CD1c-positive myeloid dendritic cell (primary cell): Measurements from ENCODE around the gene ESPL1.

Experiments
- DNase-seq: peaks from one replicate; pipeline ENCODE4 v3.0.0-alpha.2; 2016; ENCODE audit errors: extremely low spot score

Gene ESPL1

DNA sequence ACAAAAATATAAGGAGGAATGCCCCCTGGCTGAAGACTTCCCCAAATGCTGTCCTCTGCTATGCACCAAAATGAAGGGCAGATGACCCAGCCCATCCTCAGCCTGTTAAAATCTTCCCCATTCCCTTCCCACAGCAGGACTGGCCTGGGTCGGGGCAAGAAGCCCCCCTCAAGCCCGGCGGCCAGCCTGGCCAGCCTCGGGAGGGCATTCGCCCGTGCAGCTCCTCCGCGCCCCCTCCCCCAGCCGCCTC, 36.5 kb upstream of the ESPL1 start:
- no peak for DNase-seq

DNA sequence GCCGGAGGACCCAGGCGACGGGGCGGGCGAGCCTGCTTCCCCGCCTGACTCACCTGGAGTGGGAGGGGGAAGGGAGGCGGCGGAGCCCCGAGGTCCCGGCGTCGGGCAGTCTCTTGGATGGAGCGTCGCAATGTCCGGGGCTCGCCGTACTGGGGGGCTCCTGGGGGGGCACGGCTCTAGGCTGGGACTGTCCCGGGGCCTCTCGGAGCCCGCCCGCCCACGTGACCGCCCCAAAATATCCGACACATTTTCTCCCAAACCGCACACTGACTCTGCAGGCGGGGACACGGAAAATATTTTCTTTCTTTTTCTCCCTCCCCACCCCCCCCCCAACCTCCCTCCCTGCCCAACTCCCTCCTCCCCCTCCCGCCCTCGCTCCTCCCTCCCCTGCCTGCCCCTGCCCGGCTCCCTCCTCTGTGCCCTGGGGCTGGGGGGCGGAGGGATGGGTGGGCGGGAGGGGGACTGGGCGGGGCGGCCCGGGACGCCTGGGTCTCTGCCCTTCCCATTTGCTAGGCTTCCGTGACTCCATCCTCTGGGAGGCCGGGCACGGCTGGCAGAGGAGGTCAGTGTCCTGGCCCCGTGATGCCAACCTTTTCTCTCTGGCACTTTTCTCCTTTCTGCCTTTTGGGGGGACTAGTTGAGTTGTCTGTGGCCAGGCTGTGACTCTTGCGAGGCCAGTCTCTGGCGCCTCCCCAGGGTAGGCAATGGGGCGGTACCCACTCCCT, 36.0 kb upstream of the ESPL1 start, which contains the start of gene RARG:
Gene RARG, minus strand, starts transcription at position 289 of the 725 bp plus-strand sequence. CDS start 4,664 bp downstream, outside the sequence.
- DNase-seq = peak; percentile 21

DNA sequence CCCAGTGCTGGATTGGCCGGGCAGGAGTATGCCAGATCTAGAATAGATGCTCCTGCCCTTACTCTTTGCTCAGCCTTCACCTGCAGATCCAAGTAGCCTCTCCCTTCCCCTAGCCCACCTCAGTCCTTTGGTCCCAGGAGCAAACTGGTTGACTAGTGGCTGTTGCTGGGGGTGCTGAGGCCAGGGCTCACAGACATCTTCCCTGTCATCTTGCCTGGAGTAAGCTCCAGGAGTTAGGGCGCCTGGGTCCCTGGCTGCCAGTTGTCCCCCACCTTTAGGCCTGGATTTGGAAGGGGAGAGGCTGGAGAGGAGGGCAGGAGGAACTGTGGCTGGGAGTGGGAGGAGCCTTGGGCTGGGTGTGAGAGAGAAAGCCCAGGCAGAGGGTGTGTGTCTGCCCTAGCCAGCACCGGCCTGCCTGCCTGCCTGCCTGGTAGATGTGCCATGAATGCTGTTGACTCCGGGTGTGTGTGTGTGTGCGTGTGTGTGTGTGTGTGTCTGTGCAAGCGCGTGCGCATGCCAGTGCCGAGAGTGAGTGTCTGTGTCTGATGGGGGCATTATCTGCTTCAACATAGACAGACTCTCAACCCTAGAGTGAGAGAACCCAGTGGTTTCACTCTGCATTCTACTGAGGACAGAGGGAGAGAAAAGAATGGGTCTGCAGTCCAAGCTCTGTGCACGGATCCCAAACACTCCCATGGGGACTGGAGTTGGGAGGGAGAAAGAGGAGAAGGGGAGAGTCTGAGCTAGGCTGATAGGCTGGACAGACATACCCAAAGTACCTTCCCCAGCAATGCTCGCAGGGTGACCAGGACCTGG, 35.2 kb upstream of the ESPL1 start:
- DNase-seq = peak; percentile 43

DNA sequence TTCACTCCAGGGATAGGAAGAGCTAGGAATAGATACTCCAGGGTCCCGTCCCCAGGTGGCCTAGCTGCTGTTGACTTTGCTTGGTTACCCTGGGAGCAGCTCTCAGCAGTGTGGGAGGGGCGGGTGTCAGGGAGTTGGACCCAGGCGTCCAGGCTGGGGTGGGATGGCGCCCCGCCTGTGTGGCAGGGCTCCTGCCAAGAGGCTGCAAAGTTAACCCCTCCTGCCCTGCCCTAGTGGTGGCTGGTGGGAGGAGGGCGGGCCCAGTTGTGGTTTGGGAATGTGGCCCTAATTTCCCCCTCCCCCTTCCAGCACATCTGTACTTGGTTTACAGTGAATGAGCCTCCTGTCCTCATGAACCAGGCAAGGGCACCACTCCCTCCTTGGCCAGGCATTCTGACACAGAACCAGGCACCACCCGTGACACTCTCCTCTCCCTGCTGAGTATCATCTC, 34.4 kb upstream of the ESPL1 start:
- DNase-seq = no peak

DNA sequence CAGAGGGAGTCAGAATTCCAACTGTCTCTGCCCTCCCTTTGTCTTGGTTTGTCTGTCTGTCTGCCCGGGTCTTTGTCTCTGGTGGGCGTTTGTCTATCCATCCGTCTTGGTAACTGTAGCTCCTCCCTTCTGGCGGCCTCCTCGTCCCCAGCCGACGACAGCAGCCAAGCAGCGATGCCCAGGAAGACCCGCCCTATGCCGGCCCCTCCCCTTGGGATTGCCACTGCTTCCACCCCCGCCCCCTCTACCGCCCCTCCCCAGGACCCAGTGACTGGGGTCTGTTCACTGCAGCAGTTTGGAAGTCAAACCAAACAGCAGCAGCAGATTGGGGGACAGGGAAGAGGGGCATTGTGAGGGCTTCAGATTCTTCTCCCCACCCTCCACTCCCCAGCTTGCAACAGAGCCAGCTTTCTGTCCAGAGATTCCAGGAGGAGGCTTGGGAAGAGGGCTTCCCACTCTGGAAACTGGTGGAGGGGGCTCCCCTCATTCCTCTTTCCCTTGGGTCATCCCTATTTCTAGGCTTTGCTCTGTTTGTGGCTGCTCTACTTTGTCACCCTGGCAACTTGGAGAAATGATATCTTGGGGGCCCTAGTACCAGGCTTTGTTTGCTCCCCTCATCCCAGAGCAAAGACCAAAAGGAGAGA, 33.7 kb upstream of the ESPL1 start:
- no peak for DNase-seq

DNA sequence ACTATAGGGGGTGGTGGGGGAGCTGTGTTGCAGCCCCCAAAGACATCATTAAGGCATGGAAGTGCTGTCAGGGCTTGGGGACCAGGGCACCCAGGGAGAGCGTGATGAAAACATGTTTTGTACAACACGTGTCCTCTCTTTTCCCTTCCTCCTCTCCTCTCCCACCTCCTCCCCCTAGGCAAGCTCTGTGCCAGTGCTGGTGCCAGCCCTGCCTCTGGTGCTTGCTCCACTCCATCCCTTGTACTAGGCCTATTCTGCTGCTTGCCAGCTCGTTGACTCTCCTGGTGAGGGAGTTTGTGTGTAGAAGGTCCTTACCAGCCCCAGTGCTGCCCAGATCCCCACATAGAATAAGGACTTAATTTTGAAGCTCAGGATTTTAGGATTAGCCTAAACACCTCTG, 32.9 kb upstream of the ESPL1 start:
- DNase-seq = no peak

DNA sequence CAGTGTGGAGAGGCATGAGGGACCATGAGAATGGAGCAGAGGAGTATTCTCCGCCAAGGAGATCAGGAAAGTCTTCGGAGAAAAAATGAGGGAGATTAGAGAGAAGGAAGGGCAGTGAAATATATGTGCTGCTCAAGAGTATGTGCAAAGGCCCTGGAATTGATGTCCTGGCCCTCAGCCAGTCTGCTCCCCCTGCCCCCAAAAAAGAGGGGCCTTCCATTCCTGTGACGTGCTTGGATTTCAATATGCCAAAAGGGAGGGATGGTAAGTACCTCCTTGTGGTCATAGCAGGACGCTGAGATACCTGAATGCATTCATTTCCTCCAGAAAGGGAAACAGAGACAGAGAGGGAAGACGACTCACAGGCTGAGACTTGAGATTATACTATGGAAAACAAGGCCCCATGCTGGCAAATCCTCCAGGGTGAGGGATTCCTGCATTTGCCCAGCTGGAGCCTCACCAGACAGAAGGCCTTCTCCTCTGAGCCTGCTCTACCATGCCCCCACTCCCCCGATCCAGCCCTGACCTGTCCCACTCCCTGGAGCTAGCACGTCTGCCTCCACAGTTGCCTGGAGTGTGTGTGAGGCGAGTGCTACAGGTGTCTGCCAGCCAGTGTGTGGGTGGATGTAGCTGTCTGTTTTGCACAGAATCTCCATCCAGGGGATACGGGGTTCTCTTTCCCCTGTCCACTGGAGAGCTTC, 32.2 kb upstream of the ESPL1 start:
- no peak for DNase-seq

DNA sequence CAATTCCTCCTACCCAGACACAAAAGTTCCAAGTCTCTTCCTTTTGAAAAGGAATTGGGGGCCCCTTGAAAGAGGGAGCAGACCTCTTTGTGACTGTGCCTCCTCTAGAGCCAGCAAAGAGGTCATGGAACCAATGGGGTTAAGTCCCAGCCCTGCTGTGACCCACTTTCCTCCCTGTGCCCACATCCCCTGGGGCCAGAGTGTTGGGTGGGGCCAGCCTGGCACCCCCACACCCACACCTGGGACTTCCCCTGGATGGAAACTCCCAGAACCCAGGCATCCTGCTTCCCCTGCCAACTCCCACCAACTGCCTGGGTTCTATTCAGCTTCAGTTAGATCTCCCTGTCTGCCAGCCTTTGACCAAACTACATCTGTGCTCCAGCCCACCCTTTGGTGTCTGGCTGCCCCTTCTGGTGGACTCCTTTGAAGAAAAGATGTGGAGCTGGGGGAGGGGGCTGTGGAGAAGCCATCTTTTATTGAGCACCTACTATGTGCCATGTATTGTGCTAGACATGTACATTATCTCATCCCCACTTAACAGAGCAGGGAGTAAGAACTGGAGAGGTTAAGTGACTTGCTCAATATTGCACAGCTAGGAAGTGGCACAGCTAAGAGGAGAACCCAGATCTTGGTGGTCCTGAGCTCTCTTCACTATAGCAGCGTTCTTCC, 31.5 kb upstream of the ESPL1 start:
- DNase-seq = no peak

DNA sequence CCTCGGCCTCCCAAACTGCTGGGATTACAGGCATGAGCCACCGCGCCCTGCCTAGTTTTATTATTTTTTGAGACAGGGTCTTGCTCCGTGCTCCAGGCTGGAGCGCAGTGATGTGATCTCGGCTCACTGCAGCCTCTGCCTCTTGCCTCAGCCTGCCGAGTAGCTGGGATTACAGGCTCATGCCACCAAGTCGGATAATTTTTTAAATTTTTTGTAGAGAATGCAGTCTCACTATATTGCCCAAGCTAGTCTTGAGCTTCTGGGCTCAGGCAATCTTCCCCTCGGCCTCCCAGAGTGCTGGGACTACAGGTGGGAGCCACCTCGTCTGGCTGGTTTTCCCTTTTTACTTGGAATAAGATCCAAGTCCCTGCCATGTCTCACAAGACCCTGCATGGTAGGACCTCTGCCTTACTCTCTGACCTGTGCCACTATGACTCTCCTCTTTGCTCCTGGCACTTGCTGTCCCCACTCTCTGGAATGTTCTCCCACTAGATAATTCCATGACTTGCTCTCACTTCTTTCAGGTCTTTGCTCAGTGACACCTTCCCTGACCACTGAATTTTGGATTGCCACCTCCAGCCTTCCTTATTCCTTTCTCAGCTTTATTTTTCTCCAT, 28.3 kb upstream of the ESPL1 start:
- DNase-seq = no peak

DNA sequence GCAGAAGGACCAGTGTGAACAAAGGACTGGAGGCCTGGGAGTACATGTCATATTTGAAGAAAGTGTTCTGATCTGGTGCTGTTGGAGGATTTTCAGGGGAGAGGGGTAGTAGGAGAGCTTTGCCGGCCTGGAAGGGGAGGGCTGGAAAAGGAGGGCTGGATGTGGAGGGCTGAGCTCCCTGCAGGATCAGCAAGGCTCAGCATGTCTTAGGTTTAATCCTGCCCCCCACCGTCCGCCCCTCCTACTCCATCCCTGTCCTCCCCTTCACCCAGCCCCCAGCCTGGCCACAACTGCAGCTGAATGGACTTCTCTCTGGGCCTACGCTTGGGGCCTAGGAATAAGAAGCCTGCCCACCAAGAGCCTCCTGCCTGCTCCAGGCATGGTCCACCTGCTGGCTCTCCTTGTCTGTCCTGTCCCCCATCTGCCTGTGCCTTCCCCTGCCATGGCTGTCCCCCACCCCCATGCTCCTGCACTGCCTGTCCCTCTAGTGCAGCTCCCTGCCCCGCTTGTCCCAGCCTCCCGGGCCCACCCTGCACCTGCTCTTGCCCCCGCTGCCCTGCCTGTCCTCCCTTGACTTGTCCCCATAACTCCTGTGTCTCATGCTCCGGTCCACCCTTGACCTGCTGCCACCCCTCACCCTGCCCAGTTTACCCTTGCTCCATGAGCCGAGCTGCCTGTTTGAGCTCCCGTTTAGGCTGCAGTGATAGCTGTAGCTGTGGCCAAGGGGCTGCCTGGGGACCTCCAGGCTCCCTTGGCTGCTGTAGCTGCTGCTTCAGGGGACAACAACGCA, 26.3 kb upstream of the ESPL1 start:
- DNase-seq = no peak

DNA sequence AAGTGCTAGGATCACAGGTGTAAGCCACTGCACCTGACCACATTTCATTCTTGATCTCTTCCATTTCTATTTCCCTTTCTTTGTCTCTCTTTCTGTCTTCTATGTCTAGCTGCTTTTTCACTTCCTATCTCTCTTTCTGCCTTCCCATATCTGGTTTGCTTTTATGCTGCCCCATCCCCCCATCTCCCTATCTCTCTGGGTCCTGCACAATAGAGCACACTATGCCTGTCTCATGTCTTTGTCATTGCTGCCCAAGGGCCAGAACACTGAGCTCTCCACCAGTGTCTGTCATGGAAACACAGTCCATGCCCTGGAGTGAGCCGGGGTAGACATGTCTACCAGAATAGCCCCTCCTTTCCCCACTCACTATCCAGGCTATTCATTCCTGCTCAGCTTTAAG, 23.8 kb upstream of the ESPL1 start:
- DNase-seq = no peak

DNA sequence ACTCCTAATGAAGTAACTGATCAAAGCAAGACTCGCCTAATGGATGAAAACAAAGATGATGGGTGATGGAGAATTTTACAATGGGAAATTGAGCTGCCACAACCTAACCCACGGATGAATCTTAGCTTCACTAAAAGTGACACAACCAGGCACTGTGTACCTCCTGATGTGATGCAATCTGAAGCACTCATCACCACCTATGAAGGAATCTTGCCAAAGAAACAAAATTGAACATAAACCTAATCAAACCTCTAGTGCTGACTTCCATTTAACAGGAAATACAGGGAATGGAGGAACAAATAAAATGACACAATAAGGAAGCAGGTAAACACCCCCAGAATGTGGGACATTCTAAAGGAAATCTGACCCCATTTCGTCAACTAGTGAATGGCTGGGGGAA, 22.8 kb upstream of the ESPL1 start:
- DNase-seq = no peak

DNA sequence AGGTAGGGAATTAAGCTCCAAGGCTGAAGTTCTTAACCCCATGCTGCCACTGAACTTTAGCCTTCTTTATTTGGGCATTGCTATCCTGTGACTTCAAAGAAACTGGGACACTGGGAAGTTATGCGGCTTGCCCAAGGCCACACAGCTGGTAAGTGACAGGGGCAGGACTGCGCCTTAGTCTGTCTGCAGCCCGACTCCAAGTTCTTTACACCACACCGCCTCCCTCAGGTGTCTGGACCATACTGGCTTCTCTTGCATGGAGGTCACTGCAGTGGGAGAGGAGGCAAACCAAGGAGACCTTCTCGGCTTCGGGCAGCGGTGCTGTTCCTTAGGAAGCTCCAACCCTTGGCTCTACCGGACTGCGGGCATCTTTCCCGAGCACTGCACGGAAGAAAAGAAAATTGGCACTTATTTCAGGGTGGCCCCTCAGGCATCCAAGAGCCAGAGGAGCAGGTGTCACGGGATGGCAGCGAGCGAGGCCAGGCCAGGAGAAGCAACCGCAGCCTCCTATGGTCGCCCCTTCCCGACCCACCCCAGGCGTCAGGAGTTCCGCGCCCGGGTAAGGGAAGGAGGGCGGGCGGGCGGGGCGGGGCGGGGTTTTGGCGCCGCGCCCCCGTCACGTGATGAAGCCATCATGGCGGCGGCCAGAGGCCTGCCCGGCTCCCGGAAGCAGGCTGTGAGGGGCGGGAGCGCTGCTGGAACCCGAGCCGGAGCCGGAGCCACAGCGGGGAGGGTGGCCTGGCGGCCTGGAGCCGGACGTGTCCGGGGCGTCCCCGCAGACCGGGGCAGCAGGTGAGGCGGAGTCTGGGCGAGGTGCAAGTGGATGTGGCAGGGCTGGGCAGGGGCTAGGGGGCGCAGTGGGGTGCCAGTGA, 16.4 kb upstream of the ESPL1 start:
- DNase-seq = peak; percentile 85

DNA sequence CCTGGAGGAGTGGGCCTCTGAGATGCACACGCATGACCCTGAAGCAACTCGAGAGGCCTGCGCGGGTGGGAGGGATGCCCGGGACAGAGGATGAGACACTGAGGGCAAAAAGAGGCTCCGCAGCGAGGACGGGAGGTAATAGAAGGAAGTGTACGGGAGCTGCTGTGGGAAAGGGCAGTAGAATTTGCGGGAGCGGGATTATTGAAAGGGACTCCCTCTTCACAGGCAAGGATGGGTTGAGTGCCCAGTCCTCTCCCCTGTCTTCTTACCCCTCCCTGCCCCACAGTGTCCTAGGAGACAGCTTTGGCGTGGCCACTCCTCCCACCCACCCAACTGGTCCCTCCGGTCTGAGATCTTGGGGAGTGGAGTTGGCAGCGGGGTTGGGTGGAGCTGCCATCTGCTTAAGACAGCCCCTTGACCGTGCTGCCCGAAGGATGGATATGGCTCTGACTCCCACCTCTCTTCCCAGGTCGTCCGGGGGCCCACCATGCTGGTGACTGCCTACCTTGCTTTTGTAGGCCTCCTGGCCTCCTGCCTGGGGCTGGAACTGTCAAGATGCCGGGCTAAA, 15.7 kb upstream of the ESPL1 start:
- DNase-seq = peak; percentile 28

DNA sequence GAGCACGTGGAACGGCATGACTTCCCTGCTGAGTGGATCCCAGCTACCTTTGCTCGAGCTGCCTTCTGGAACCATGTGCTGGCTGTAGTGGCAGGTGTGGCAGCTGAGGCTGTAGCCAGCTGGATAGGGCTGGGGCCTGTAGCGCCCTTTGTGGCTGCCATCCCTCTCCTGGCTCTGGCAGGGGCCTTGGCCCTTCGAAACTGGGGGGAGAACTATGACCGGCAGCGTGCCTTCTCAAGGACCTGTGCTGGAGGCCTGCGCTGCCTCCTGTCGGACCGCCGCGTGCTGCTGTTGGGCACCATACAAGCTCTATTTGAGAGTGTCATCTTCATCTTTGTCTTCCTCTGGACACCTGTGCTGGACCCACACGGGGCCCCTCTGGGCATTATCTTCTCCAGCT, 14.8 kb upstream of the ESPL1 start:
- DNase-seq = no peak

DNA sequence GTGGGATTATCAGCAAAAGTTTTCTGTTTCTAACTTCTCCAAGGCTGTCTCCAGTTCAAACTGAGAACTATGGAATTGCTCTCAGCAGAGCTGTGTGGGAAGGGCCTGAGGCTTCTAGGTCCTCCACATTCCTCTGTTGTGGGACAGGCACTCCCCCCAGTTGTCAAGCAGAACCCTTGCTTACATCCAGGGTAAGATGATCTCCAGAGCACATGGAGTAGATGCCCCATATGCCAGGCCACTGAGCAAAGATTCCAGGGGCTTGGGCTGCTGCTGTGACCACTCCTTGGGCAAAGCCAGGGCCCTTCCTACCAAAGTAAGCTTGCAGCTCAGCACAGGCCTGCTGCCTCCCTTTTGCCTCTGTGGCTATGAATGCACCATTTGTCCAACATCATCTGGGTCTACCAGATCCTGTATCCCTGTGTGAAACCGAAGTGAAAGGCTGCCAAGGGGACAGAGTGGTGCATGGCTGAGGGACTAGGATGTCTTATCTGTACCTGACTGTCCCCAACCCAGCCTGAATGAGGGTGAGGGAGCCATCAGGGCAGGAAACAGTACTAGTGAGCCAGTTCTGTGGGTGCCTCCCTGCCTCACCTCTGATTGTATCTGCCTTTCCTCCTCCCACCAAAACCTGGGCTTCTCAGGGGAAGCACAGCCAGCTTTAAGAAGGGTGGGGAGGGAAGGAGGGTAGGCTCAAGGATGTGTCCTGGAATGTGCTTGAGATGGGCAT, 13.1 kb upstream of the ESPL1 start:
- DNase-seq = no peak

DNA sequence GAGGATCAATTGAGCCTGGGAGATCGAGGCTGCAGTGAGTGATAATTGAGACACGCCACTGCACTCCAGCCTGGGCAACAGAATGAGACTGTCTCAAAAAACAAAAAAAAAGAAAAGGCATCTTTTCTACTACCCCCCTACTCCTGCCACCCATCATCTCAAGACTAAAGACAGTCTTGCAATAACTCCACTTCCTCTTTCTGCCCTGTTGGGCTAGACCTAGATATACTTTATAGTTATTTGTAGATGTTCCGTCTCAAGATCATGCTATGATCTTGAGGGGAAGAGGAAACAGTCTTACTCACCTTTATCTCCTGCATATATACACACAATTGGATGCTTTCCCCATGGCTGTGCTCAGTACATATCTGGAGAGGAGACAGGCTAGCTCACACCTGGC, 12.1 kb upstream of the ESPL1 start:
- DNase-seq = peak; percentile 66
